ENCODE measurements around the gene DACH2.

GRCh38 chrX:86829786-86830185, 681.5 kb downstream of the DACH2 start:
- TF ChIP-seq, protein P1, sequence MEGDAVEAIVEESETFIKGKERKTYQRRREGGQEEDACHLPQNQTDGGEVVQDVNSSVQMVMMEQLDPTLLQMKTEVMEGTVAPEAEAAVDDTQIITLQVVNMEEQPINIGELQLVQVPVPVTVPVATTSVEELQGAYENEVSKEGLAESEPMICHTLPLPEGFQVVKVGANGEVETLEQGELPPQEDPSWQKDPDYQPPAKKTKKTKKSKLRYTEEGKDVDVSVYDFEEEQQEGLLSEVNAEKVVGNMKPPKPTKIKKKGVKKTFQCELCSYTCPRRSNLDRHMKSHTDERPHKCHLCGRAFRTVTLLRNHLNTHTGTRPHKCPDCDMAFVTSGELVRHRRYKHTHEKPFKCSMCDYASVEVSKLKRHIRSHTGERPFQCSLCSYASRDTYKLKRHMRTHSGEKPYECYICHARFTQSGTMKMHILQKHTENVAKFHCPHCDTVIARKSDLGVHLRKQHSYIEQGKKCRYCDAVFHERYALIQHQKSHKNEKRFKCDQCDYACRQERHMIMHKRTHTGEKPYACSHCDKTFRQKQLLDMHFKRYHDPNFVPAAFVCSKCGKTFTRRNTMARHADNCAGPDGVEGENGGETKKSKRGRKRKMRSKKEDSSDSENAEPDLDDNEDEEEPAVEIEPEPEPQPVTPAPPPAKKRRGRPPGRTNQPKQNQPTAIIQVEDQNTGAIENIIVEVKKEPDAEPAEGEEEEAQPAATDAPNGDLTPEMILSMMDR (optimal IDR thresholded peaks at IDR 0.05 in 1 of 3, IDR thresholded peaks at IDR 0.05 in 1 of 3, conservative IDR thresholded peaks at IDR 0.05 in 1 of 3; ENCODE audit: extremely low read depth in 1 of 3, insufficient read depth in 2 of 3, low read length in 3 of 3): no peak
- TF ChIP-seq EZH2 (IDR thresholded peaks at IDR 0.05; ENCODE audit: low read length): no peak
